NCI-H226 (cell line): ENCODE measurements around the gene LRIG2.
"Not testable (repeated sequence)": the region's sequence is repeated elsewhere in the genome, so short reads cannot be mapped to it uniquely, and the experiment has no call there.

Source experiments
- DNase-seq: peaks from one replicate; pipeline ENCODE4 v3.0.0-alpha.2; 2015

Gene LRIG2

DNA sequence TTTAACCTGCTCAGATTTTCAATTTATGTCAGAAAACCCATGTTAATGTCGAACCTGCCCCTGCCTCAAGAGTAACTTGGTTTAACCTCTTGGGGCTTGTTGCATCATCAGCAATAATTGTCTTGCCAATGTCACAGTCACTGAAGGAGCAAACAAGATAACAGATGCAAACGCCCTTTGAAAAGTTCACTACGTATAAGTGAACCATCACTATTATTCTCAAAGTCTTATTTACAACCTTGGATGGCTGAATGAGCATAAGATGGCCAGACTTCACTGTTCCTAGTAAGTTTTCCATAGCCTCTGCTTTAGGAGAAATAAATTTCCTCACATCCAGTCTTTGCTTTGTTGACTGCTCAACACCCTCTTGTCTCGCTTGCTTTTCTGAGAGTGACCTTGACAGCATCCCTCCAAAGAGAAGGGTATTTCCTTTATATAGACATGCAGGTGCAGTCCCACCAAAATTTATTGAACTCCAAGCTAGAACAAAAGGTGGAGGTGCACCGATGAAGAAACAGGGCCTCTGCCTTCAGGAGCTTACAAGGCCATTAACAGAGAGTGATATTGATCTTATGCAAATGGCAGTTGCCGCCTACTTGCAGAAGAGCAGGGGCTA, 749 bp upstream of the LRIG2 start:
- DNase-seq: no peak

DNA sequence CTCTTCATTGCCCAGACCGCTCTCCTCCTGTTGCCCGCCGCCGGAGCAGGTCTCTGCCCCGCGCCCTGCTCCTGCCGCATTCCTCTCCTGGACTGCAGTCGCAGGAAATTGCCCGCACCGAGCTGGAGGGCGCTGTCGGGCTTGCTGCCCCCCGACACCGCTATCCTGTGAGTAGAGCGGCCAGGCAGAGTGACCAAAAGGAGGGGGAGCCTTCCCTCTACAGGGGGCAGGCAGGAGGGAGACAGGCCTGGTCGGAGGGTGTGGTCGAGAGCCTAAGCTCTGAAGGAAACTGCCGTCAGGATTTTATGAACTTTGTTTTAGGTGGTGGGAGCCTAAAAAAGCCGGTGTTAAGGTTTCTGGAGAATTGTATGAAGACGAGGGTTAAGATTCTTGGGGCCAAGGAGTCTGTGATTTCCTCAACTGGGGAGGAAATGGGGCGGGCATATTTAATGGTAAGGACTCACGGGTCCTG, 517 bp downstream of the LRIG2 start:
- peak; percentile 52 for DNase-seq

DNA sequence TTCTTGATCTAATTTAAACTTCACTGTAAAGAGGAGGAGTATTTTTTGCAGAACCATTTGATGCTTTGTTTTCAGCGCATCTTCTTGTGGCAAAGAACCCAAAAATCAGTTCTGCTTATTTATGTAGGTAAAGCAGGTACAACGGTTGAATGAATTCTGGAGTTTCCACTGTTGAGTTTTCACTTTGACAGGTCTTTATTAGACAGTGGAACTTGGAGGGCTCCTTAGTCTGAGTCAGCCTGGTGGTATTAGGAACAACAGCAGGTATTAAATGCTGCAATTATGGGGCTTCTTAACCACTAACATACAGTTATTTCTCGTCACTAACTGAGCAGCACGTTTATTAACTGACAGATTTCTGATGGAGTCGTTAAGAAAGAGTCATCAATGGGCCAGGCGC, 1.2 kb downstream of the LRIG2 start:
- DNase-seq: no peak

DNA sequence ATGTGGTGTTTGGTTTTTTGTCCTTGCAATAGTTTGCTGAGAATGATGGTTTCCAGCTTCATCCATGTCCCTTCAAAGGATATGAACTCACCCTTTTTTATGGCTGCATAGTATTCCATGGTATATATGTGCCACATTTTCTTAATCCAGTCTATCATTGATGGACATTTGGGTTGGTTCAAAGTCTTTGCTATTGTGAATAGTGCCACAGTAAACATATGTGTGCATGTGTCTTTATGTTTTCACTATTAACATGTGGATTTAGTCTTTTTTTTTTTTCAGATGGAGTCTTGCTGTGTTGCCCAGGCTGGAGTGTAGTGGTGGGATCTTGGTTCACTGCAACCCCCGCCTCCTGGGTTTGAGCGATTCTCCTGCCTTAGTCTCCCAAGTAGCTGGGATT, 5.0 kb downstream of the LRIG2 start:
- DNase-seq: not testable (repeated sequence)

DNA sequence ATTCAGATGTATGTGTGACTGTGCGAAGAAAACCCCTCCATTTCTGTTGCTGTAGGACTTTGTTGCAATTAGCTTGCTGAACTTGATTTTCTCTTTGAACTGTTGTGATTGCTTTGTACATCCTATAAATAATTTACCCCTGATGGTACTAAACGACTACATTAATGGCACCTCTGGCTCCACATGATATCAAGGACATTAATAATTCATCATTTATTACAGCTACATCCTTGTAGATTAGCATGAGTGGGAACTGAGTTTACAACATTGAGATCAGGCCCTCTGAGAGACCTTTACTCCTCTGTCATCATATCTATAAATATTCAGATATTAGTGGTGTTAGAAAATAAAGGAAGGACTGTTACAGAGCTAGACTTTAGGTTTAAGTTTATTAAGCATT, 13.5 kb downstream of the LRIG2 start:
- no peak for DNase-seq

DNA sequence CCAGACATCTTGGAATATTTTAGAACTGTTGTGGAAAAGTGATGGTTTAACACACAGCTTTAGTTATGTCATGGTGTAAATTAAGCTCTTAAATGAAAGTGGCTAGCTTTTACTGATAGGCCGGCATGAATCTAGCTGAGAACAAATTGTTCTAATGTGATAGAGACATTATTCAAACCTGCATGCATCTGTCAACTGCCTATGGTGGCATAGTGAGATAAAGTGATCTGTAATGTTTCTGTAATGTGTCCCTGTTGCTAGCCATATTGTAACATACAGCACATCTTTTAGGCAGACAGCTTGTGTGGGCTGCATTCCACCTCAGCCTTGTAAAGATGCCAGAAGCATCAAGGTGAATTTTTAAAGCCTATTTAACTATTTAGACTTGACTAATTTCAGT, 16.0 kb downstream of the LRIG2 start:
- DNase-seq: no peak

DNA sequence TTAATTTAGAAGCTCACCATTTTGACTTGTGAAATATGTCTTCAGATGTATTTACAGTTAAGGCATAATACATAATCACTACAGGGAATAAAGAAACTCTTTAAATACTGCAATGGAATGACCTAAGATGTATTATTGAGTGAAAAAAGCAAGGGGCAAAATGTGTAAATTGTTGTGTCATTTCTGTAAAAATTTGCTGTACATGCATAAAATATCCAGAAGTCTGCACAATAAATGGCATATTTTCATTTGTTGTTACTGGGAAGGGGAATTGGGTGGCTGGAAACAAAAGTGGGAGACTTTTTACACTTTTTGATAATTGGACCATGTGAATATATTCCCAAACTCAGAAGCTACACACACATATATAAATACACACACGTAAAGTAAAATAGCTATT, 17.1 kb downstream of the LRIG2 start:
- no peak for DNase-seq

DNA sequence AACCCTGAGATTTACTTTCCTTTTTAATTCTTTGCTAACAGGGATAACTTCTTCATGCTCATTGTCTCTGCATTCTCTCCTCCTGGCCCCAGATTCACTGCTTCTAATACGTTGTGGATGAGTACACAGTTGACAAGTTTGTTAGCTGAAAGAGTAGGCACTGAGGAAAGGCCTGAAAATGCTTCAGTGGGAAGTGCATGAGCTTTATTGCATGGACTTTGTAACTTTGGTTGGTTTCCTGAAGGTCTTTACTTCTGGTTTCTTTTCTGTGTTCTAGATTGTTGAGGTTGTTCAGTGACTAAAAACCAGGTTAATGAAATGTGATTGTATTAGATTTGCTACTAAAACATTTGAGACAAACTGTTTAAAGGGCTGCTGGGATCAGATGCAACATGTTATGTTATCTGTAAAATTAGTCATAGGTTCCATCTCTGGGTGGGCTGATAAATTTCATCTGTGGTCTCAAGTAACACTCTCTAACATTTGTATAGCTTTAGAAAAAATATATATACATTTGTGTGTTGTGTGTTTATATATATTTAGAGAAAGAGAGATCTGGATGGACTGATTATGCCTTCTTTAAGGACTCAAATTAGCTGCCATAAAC, 19.1 kb downstream of the LRIG2 start:
- no peak for DNase-seq

DNA sequence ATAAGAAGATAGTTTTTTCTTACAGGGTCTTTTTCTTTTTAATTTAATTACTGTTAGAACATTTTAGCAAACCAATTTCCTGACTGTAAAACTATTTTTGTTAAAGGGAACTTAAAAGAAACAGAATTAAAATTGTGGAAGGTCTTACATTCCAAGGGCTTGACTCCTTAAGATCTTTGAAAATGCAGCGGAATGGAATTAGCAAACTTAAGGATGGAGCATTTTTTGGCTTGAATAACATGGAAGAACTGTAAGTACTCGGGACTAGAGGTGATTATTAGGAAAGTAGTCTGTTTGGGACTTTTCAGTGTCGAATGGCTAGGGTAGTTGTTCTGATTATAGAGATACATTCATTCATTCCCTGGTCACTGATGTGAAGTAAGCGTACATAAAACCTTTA, 21.5 kb downstream of the LRIG2 start:
- no peak for DNase-seq

DNA sequence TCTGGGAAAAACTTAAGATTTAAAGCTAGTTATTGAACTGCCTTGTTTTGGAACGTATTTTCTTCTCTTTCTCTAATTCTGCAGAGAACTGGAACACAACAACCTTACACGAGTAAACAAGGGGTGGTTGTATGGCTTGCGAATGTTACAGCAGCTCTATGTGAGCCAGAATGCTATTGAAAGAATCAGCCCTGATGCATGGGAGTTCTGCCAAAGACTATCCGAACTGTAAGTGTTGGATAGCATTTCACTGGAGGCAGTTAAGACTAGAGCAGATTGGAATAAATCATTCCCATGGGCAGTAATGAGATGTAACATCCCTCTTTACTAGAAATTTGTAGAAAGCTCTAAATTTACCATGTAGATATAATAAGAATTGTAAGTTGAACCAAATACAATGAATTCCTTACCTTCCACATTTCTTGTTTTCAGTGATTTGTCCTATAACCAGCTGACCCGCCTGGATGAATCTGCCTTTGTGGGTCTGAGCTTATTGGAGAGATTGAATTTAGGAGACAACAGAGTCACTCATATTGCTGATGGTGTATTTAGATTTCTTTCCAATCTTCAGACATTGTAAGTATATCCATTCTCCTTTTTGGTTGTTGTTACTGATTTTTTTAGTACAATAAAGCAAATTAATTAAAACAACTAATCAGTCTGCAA, 22.9 kb downstream of the LRIG2 start:
- no peak for DNase-seq

DNA sequence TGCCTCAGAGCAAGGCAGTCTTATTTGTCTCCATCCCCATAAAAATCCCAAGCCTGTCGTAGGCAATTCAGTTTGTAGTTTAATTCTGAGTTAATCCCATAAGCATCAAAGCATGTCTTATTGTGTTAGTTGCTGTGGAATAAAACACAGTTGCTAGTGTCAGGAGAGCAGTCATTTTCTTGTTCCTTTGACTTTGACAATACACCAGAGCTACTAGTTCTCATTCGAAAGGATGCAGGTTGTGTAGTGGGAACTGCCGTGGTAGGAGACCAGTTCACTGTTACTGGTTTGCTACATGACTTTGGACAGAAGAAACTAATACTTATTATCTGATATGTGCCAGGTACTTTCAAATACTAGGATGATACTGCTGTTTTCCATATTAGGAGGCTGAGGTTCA, 23.5 kb downstream of the LRIG2 start:
- DNase-seq: no peak

DNA sequence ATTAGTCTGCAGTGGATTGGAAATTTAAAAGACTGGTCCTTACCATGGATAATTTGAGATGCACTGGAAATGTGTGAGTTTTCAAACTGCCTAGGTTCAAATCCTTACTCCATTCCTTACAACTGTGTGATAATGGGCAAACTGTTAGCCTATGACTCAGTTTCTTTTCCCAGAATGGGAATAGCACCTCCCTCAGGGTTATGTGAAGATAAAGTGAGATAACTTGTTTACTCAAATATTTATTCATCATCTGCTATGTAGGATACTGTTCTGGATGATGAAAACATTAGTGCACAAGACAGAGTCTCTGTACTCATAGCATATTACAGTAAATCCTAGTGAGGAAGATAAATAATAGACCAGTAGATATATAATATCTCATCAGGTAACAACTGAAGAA, 28.6 kb downstream of the LRIG2 start:
- DNase-seq: no peak

DNA sequence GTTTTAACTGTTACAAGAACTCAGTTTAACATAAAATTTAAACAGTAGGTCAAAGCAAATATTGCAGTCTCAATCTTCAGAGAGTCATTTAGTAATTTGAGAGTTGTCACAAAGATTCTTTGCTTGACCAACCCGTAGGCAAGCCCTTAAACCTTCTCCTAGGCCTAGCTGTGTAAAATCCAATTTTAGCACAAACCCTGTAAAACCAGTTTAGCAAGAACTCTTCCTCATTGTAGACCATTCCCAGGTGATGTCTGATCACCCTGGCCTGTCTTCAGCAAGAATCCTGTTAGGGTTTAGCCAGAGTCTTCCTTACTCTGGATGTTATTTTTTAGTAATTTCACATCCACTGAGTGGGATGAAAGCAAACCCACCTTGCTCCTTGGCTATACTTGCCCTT, 30.1 kb downstream of the LRIG2 start:
- DNase-seq: no peak

DNA sequence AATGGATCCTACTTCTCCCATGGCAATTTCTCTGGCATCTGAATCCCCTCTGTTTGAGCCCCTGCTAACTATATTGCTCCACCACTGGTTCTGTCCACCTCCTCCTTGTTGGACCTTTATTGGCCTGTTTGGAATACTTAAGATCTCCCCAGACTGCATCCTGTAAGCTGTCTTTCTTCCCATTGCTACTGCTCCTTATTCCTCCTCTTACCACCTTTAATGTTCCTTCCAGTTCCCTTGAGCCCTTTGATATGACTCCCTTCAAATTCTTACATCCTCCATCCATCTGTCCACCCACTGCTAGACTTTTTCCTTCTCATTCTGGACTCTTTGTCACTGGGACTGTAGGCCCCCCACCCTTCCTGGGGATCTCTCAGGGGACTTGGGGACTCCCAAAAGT, 31.0 kb downstream of the LRIG2 start:
- DNase-seq: no peak

DNA sequence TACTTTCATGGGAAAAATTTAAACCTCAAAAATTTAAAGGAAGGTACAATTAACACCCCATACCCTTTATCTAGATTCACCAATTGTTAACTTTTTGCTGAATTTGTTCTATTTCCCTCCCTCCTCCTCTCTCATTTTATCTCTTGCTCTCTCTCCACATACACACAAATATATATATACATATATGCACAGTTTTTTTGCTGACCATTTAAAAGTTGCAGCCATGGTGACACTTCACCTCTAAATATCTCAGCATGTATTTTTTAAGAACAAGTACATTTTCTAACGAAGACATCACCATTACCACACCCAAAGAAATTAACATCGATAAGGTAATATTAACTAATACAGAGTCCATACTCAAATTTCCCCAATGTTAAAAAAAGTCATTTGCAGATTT, 33.9 kb downstream of the LRIG2 start:
- DNase-seq: no peak

DNA sequence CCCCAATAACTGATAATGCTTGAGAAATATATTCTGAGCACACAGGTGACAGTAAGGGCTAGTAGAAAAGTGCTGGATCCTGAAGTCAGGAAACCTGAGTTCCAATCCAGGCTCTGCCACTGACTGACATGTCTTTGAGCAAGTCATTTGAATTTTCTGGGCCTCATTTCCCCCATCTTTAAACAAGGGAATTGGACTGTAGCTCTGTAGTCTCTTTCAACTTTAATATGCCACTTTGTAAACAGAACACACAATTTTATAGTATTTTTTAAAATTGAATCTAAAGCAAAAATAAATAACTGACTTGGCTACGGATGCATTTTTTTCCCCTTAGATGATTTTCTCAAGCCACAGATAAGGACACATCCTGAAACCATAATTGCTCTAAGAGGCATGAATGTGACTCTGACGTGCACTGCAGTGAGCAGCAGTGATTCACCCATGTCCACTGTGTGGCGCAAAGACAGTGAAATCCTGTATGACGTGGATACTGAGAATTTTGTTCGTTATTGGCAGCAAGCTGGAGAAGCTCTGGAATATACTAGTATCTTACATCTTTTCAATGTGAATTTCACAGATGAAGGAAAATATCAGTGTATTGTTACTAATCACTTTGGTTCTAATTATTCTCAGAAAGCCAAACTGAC, 37.0 kb downstream of the LRIG2 start:
- DNase-seq: peak; percentile 44

DNA sequence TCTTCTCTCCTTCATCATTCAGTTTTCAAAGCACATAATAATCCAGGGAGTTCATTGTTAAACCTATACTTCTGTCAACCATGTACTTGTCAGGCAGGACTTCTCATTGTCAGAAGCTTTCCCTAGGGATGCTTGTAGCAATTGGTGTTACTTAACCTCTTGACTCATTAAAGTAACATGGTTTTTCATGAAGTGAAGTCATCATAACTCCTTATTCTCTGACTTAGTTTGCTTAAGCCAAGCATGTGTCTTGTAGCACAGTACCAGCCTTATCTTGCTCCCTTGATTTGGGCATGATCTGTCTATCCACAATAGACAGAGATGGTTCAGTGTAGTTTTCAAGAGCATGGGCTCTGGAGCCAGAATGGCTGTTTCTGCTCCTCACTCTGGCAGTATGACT, 45.3 kb downstream of the LRIG2 start:
- no peak for DNase-seq

DNA sequence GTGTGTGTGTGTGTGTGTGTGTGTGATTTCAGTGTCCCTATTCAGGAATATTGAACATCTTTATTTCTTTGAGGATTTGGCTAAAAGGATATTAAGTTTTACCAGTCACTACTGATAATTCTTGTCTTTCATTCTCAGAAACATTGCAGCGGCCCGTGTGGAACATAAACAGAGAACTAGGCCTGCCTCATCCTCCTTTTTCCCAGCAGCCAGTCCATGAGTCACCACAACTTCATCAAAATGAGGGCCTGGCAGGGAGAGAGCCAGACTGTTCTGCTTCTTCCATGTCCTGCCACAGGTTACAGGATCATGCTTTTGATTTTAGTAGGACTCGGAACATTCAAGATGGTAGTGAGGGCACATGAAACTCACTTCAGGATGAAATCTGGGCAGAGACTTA, 50.7 kb downstream of the LRIG2 start:
- DNase-seq: no peak

DNA sequence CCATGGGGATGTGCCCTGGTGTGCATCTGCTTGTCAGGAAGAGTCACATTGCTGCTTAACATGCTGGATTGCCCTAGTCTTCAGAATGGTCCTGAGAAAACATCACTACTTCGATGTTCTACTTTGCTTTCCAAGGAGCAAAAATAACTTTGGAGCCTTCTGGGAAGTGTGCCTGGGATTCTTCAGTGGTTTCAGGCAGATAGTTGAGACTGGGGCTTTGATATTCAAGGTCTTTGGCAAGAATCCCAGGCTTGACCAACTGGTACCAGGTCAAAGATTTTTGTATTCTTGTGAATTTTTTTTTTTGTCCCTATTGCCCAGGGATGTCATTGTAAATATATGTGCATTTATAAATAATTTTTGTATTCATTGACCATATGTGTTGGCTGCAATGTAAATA, 51.4 kb downstream of the LRIG2 start:
- no peak for DNase-seq

DNA sequence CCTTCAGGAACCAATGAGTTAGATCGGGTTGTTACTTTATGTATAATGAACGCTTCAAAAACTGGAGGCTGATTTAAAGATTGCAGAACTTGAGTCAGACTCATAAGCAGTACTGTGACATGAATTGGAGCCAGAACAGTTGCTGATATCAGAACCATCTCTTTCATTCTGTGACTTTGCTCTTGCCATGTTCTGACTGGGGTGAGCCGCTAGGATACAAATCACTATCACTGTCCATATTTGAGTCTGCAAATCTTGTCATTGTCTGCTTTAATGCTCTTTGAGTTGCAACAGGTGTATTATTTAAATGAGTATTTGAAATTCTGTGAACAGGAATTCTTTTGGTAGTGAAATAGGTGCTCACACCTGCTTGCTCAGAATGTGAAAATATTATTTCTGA, 52.5 kb downstream of the LRIG2 start:
- no peak for DNase-seq

DNA sequence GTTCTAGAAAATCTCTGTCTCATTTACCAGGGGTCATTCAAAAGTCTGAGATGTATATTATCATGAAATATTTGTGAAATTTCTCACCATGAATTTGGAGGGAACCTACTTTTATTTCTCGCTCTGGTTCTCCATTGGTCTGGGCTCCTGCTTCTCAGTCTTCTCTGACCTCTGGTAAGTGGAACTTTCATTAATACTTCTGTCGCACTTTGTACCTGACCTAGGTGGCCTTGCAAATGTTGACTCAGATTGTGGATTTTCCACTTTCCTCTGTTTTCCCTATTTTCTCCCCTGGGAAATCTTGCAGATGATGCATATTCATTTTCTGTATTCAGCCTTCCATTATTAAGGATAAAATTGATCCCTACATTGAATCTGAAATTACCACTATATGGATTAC, 53.2 kb downstream of the LRIG2 start:
- no peak for DNase-seq

DNA sequence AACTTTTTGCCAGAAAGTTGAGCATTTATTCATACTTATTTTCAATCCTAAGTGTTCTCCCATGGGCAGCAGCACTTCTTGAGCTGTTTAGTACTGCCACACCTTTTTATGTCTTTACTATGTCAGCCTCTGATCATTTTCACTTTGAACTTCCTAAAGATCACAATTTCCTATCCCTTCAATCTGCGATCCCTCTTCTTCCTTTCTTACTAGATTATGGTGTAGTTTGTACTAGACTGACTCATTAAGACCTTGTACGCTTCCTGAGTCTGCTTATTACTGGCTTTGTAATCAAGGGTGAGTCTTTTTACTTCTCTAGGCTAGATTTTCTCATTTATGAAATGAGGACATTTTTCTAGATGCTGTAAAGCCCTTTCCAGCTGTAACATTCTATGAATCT, 55.1 kb downstream of the LRIG2 start:
- DNase-seq: no peak

DNA sequence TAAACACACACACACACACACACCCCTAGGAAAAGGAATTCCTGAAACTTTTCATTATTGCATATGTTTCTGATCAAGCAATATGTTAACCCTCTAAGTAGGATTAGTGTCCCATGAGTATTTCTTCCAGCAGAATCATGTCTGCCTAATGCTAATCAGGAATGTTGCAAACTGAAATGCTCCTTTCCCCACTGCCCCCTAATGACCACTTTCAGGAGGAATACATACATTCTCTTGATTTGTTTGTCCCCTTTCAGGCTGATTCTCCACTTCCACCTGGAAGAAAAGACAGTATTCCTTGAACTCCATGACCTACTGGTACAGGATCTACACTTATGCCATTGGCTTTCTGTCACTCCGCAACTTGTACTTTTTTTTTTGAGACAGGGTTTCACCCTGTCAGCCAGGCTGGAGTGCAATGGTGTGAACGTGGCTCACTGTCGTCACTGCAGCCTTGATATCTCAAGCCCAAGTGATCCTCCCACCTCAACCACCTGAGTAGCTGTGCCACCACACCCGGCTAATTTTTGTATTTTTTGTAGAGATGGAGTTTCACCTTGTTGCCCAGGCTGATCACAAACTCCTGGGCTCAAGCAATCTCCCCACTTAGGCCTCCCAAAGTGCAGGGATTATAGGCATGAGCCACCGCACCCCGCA, 56.7 kb downstream of the LRIG2 start:
- DNase-seq: no peak

DNA sequence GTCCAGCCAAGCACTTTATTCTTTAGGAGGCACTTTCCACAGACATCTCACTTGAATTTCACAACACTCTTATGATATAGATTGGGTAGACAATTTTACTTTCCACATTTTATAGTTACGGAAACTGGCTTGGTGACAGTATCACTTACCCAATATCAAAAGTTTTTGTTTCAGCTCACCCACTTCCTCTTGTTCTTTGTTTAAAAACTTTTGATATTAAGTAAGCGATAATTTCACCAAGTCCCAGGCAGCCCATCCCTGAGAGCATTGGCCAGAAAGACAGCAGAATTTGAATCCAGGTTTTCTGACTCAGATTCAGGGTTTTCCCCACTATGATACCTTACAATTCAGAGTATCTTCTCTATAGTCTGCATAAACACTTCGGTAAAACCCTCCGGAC, 60.0 kb downstream of the LRIG2 start:
- DNase-seq: no peak
